ENCODE data around the gene TPSD1. TPM values are rescaled to one million over a fixed set of nuclear protein-coding genes. Genes with fewer than 3 reads are reported as not detected.
"Not testable (repeated sequence)": the region's sequence is repeated elsewhere in the genome, so short reads cannot be mapped to it uniquely, and the experiment has no call there.

TPSD1 gene
- total and polyA plus RNA-seq, 2 experiments from 2014 or later: not detected

- peaks cover 11% of the 10 kb centered on the region for H3K27me3 ChIP-seq (replicated peaks; ENCODE audit: insufficient read depth)
- no peaks in the 10 kb centered on the region for H3K79me2 ChIP-seq (ENCODE audit: insufficient read depth)
- H3K9me3 ChIP-seq (ENCODE audit: low read depth): no peaks in the 10 kb centered on the region
- H2AFZ ChIP-seq: no peak overlapping the region
- H3K4me2 ChIP-seq (ENCODE audit: unreplicated experiment): no peak overlapping the region
- no peak overlapping the region for H3K4me3 ChIP-seq
- H3K9ac ChIP-seq: no peak overlapping the region
- no peaks in the 10 kb centered on the region for H4K20me1 ChIP-seq (ENCODE audit: insufficient read depth)
- H3F3A ChIP-seq (ENCODE audit: insufficient read depth): no peaks in the 10 kb centered on the region
- no peaks in the 10 kb centered on the region for H3K9me2 ChIP-seq (ENCODE audit: insufficient read depth)
- no peak overlapping the region for H3K27ac ChIP-seq
- 41 to 58% methylated on average over 9 to 13 of the region's 13 CpGs for WGBS, 2 experiments (ENCODE audit: low coverage in 1 of 2, low lambda C conversion rate in 2 of 2, missing lambda C conversion rate in 2 of 2)
- no peak for TF ChIP-seq EZH2 (IDR thresholded peaks at IDR 0.05; ENCODE audit: insufficient read depth, poor library complexity, severe bottlenecking)
- TF ChIP-seq EZH2phosphoT487 (IDR thresholded peaks at IDR 0.05; ENCODE audit: insufficient read depth, low read depth): no peak
- H3K36me3 ChIP-seq (ENCODE audit: low read depth): no peaks in the 10 kb centered on the region
- in situ Hi-C loops (cut with MboI): no loop called here
- no peaks in the 10 kb centered on the region for H3K4me1 ChIP-seq (ENCODE audit: insufficient read depth)
- no peak for DNase-seq
These were observed 9.3 kb downstream of the TPSD1 start for GRCh38 chr16:1265090-1265630.

- no peaks in the 10 kb centered on the region for H3K79me2 ChIP-seq (ENCODE audit: insufficient read depth)
- H4K20me1 ChIP-seq (ENCODE audit: insufficient read depth): no peaks in the 10 kb centered on the region
- 51 to 59% methylated on average over 17 to 19 of the region's 19 CpGs for WGBS, 2 experiments (ENCODE audit: low coverage in 1 of 2, low lambda C conversion rate in 2 of 2, missing lambda C conversion rate in 2 of 2)
- H3K4me2 ChIP-seq (ENCODE audit: unreplicated experiment): no peak overlapping the region
- H3K36me3 ChIP-seq (ENCODE audit: low read depth): no peaks in the 10 kb centered on the region
- H3K4me1 ChIP-seq (ENCODE audit: insufficient read depth): no peaks in the 10 kb centered on the region
- no peak for DNase-seq
- TF ChIP-seq EZH2phosphoT487 (IDR thresholded peaks at IDR 0.05; ENCODE audit: insufficient read depth, low read depth) (no peak), EZH2 (IDR thresholded peaks at IDR 0.05; ENCODE audit: insufficient read depth, poor library complexity, severe bottlenecking) (no peak)
- H3K27me3 ChIP-seq (replicated peaks; ENCODE audit: insufficient read depth): peaks cover 6% of the 10 kb centered on the region; the same call in 1 of the 2 replicates
- no peak overlapping the region for H3K9ac ChIP-seq
- H3F3A ChIP-seq (ENCODE audit: insufficient read depth): no peaks in the 10 kb centered on the region
- H3K9me3 ChIP-seq (ENCODE audit: low read depth): no peaks in the 10 kb centered on the region
- H3K9me2 ChIP-seq (ENCODE audit: insufficient read depth): no peaks in the 10 kb centered on the region
- no peak overlapping the region for H3K4me3 ChIP-seq
- H2AFZ ChIP-seq: no peak overlapping the region
- H3K27ac ChIP-seq: no peak overlapping the region
- in situ Hi-C loops (cut with MboI): no loop called here
These were observed 10.0 kb downstream of the TPSD1 start for GRCh38 chr16:1265826-1266225.

GRCh38 chr16:1269418-1269817 lies 13.5 kb downstream of the TPSD1 start:
- in situ Hi-C loops (cut with MboI); DNase-seq; H3K36me3 ChIP-seq (ENCODE audit: low read depth); H3K79me2 ChIP-seq (ENCODE audit: insufficient read depth); H3F3A ChIP-seq (ENCODE audit: insufficient read depth); H3K27me3 ChIP-seq (replicated peaks; ENCODE audit: insufficient read depth); H3K4me1 ChIP-seq (ENCODE audit: insufficient read depth); H3K4me3 ChIP-seq; H3K4me2 ChIP-seq (ENCODE audit: unreplicated experiment); H3K27ac ChIP-seq; H4K20me1 ChIP-seq (ENCODE audit: insufficient read depth); H3K9ac ChIP-seq; H3K9me3 ChIP-seq (ENCODE audit: low read depth); H3K9me2 ChIP-seq (ENCODE audit: insufficient read depth); H2AFZ ChIP-seq: not testable (repeated sequence)
- WGBS, 2 experiments (ENCODE audit: low coverage in 1 of 2, low lambda C conversion rate in 2 of 2, missing lambda C conversion rate in 2 of 2): 80 to 90% methylated on average over 7 of the region's 7 CpGs

GRCh38 chr16:1271380-1271723 lies 15.5 kb downstream of the TPSD1 start:
- 78 to 86% methylated on average over 10 to 12 of the region's 12 CpGs for WGBS, 2 experiments (ENCODE audit: low coverage in 1 of 2, low lambda C conversion rate in 2 of 2, missing lambda C conversion rate in 2 of 2)

GRCh38 chr16:1271724-1272413 lies 16.0 kb downstream of the TPSD1 start:
- in situ Hi-C loops (cut with MboI): not testable (repeated sequence)

More at GRCh38 chr16:1271380-1271723, 15.5 kb downstream of the TPSD1 start:
- Histone ChIP-seq H3K4me1 (ENCODE audit: insufficient read depth) (no peaks in the 10 kb centered on the region), H3K79me2 (ENCODE audit: insufficient read depth) (no peaks in the 10 kb centered on the region), H3K9me2 (ENCODE audit: insufficient read depth) (no peaks in the 10 kb centered on the region), H3K9me3 (ENCODE audit: low read depth) (no peaks in the 10 kb centered on the region), H3K36me3 (ENCODE audit: low read depth) (no peaks in the 10 kb centered on the region), H2AFZ (no peak overlapping the region), H3K27ac (no peak overlapping the region), H4K20me1 (ENCODE audit: insufficient read depth) (no peaks in the 10 kb centered on the region), H3K9ac (no peak overlapping the region), H3F3A (ENCODE audit: insufficient read depth) (no peaks in the 10 kb centered on the region), H3K27me3 (replicated peaks; ENCODE audit: insufficient read depth) (no peaks in the 10 kb centered on the region), H3K4me2 (ENCODE audit: unreplicated experiment) (no peak overlapping the region), H3K4me3 (no peak overlapping the region)
- no peak for TF ChIP-seq EZH2 (IDR thresholded peaks at IDR 0.05; ENCODE audit: insufficient read depth, poor library complexity, severe bottlenecking)
- TF ChIP-seq EZH2phosphoT487 (IDR thresholded peaks at IDR 0.05; ENCODE audit: insufficient read depth, low read depth): no peak
- in situ Hi-C loops (cut with MboI): no loop called here
- no peak for DNase-seq

More at GRCh38 chr16:1271724-1272413, 16.0 kb downstream of the TPSD1 start:
- not testable (repeated sequence) for H3K4me3 ChIP-seq; H2AFZ ChIP-seq; H3K9me2 ChIP-seq (ENCODE audit: insufficient read depth); H3K79me2 ChIP-seq (ENCODE audit: insufficient read depth); H3K27me3 ChIP-seq (replicated peaks; ENCODE audit: insufficient read depth); H3K27ac ChIP-seq; H3K4me1 ChIP-seq (ENCODE audit: insufficient read depth); H4K20me1 ChIP-seq (ENCODE audit: insufficient read depth); H3K36me3 ChIP-seq (ENCODE audit: low read depth); H3K4me2 ChIP-seq (ENCODE audit: unreplicated experiment); H3F3A ChIP-seq (ENCODE audit: insufficient read depth); H3K9ac ChIP-seq; H3K9me3 ChIP-seq (ENCODE audit: low read depth)
- DNase-seq: peak; percentile 20
- WGBS, 2 experiments (ENCODE audit: low coverage in 1 of 2, low lambda C conversion rate in 2 of 2, missing lambda C conversion rate in 2 of 2): 4 to 20% methylated on average over 10 to 19 of the region's 19 CpGs
